HepG2 (cell line): ENCODE data around the gene C14orf132. TPM values are rescaled to one million over a fixed set of nuclear protein-coding genes. Genes with fewer than 3 reads are reported as not detected.

Experiments
- ATAC-seq: fragments of 200-7000 bp; cut with Tn5 transposase; 3 replicates; pipeline ENCODE4 v1.9.1; 2020; ENCODE audit warnings: mild to moderate bottlenecking, moderate library complexity
- BruUV-seq: library from RNA; stranded (reverse); fragments of 400-500 nt; replicated peaks from 2 replicates; lab custom pipeline; 2021; lab: Mats Ljungman, UMichigan
- CTCF ChIA-PET: fragments of 300-600 bp; formaldehyde crosslinking; extraction: SDS; loops from one replicate; lab custom pipeline; 2021; ENCODE audit warnings: low total read pairs, inconsistent platforms, low intra/inter-chr PET ratio; lab: Yijun Ruan, JAX
- POLR2A ChIA-PET: fragments of 350-600 bp; sonication (Branson Sonifier 250); formaldehyde crosslinking; loops from one replicate; lab custom pipeline; 2020; ENCODE audit warnings: antibody characterized with exemption, inconsistent platforms; lab: Yijun Ruan, JAX
- DNase-seq: peaks from one replicate; pipeline ENCODE4 v3.0.0-alpha.2; 2015; ENCODE audit warnings: low spot score
- FAIRE-seq: peaks from 3 replicates; lab custom pipeline; 2011; peaks lifted over from hg19 to GRCh38; lab: Jason Lieb, UNC
- H2AFZ ChIP-seq: one replicate; pipeline ENCODE4 v1.6.1; 2011; ENCODE audit warnings: low read length, inconsistent platforms
- H3K27ac ChIP-seq: fragments of 300-600 bp; 3 replicates; pipeline ENCODE4 v1.8.0; 2011; ENCODE audit warnings: mixed run types, mild to moderate bottlenecking, mixed read lengths, low read length, inconsistent platforms; ENCODE audit not compliant: insufficient read depth; ENCODE audit errors: extremely low read length
- H3K27me3 ChIP-seq, 2 experiments: fragments of 200-600 bp in 1 of 2; 2 replicates in 1 of 2; 3 replicates in 1 of 2; pipeline versions ENCODE4 v1.6.0 to v1.8.0; 2011; ENCODE audit warnings: low read length in 2 of 2, mild to moderate bottlenecking in 2 of 2, moderate library complexity in 2 of 2, inconsistent platforms in 1 of 2; ENCODE audit not compliant: insufficient read depth in 2 of 2, control insufficient read depth in 1 of 2
- H3K36me3 ChIP-seq, 2 experiments: fragments of 200-600 bp in 1 of 2; replicated peaks in 1 of 2; 2 replicates in 1 of 2; 3 replicates in 1 of 2; pipeline versions ENCODE4 v1.5.1 to v1.8.0; 2011; ENCODE audit warnings: low read length in 2 of 2, inconsistent platforms in 1 of 2; ENCODE audit not compliant: insufficient read depth in 2 of 2, control insufficient read depth in 1 of 2
- H3K4me1 ChIP-seq: 2 replicates; pipeline ENCODE4 v1.5.1; 2012; ENCODE audit warnings: low read length, inconsistent platforms; ENCODE audit not compliant: insufficient read depth
- H3K4me2 ChIP-seq: 2 replicates; pipeline ENCODE4 v1.6.0; 2011; ENCODE audit warnings: low read depth, low read length, inconsistent platforms
- H3K4me3 ChIP-seq, 3 experiments: fragments of 200-600 bp in 1 of 3; sonication (generic), shearing (Covaris generic) in 1 of 3; replicated peaks in 1 of 3; 2 replicates each; pipeline ENCODE4 v1.5.1; 2011 to 2016; ENCODE audit warnings: low read length in 3 of 3, inconsistent platforms in 2 of 3, low read depth in 2 of 3, mild to moderate bottlenecking in 2 of 3, control low read depth in 1 of 3, mixed read lengths in 1 of 3; ENCODE audit not compliant: insufficient read depth in 1 of 3
- H3K79me2 ChIP-seq: one replicate; pipeline ENCODE4 v1.6.1; 2011; ENCODE audit warnings: low read length, inconsistent platforms; ENCODE audit not compliant: insufficient read depth
- H3K9ac ChIP-seq: 2 replicates; pipeline ENCODE4 v1.6.0; 2011; ENCODE audit warnings: mild to moderate bottlenecking, low read depth, low read length, inconsistent platforms; ENCODE audit not compliant: insufficient read depth
- H3K9me3 ChIP-seq: 2 replicates; pipeline ENCODE4 v1.5.1; 2012; ENCODE audit warnings: mild to moderate bottlenecking, low read length
- H4K20me1 ChIP-seq: 2 replicates; pipeline ENCODE4 v1.6.0; 2011; ENCODE audit warnings: inconsistent platforms, mild to moderate bottlenecking, low read length, moderate library complexity; ENCODE audit not compliant: insufficient read depth
- ARID2 ChIP-seq: sonication (generic); formaldehyde crosslinking; IDR thresholded peaks from 2 replicates; pipeline ENCODE4 v1.8.1; 2022; ENCODE audit warnings: mild to moderate bottlenecking, missing genetic modification reagents, borderline replicate concordance
- ATF2 ChIP-seq: sonication (generic); formaldehyde crosslinking; IDR thresholded peaks from 2 replicates; pipeline ENCODE4 v1.4.0; 2020; ENCODE audit warnings: missing genetic modification reagents
- FOXA1 ChIP-seq, 2 experiments: fragments of 450-650 bp in 1 of 2; sonication (generic) in 1 of 2; formaldehyde crosslinking in 1 of 2; IDR thresholded peaks; 2 replicates each; pipeline versions ENCODE4 v1.4.0 to v1.6.1; 2016 to 2020; ENCODE audit warnings: missing genetic modification reagents in 1 of 2
- LBX2 ChIP-seq: sonication (generic); formaldehyde crosslinking; IDR thresholded peaks from 2 replicates; pipeline ENCODE4 v1.5.0; 2020; ENCODE audit warnings: missing genetic modification reagents, mild to moderate bottlenecking, borderline replicate concordance
- NFYB ChIP-seq: sonication (generic); formaldehyde crosslinking; IDR thresholded peaks from 2 replicates; pipeline ENCODE4 v1.4.0; 2020; ENCODE audit warnings: missing genetic modification reagents
- PRDM15 ChIP-seq: sonication (generic); formaldehyde crosslinking; IDR thresholded peaks from 2 replicates; pipeline ENCODE4 v1.4.0; 2020; ENCODE audit warnings: missing genetic modification reagents
- RORA ChIP-seq: sonication (generic); formaldehyde crosslinking; IDR thresholded peaks from 2 replicates; pipeline ENCODE4 v1.5.0; 2020; ENCODE audit warnings: mild to moderate bottlenecking, missing genetic modification reagents, moderate library complexity
- SSRP1 ChIP-seq: IDR thresholded peaks from 2 replicates; pipeline ENCODE4 v1.6.1; 2016; ENCODE audit warnings: control low read depth
- THAP7 ChIP-seq: sonication (generic); formaldehyde crosslinking; IDR thresholded peaks from 2 replicates; pipeline ENCODE4 v1.8.1; 2023; ENCODE audit warnings: mild to moderate bottlenecking, missing genetic modification reagents
- ZNF17 ChIP-seq: sonication (generic); formaldehyde crosslinking; IDR thresholded peaks from 2 replicates; pipeline ENCODE4 v1.5.0; 2020; ENCODE audit warnings: mild to moderate bottlenecking, missing genetic modification reagents
- ZNF382 ChIP-seq: sonication (generic); formaldehyde crosslinking; IDR thresholded peaks from 2 replicates; pipeline ENCODE4 v1.5.0; 2020; ENCODE audit warnings: missing genetic modification reagents, mild to moderate bottlenecking, borderline replicate concordance
- WGBS: methylation state at CpG from one replicate; pipeline ENCODE4 v1.1.6; 2017; ENCODE audit warnings: low lambda C conversion rate; 5-methylcytosine and 5-hydroxymethylcytosine counted together
- in situ Hi-C: cut with HindIII; loops from 2 replicates; pipeline ENCODE4 v1.10.0; 2017; ENCODE audit warnings: low pct_unique_long_range_greater_than_20kb; ENCODE audit not compliant: extremely low pct_ligation_motif_present
- intact Hi-C: fragments of 100-400 bp; cut with micrococcal nuclease; formaldehyde crosslinking; loops from one replicate; pipeline ENCODE4 v1.10.0; 2022; ENCODE audit not compliant: unreplicated experiment
- polyA plus RNA-seq, 8 experiments: library from polyadenylated mRNA; depleted of rRNA in 3 of 8; stranded (reverse) in 7 of 8; unstranded in 1 of 8; fragments of >200 nt; fragmentation: Illumina TruSeq in 4 of 8; extraction: Trizol in 4 of 8; gene quantifications; 2 replicates each; pipeline versions ENCODE4 v1.2.1 to v1.2.3, GENCODE V29; 2011 to 2016; ENCODE audit warnings: low read depth in 4 of 8, missing spikeins in 1 of 8, mixed read lengths in 1 of 8; ENCODE audit not compliant: insufficient read depth in 1 of 8
- total RNA-seq, 5 experiments: library from RNA; depleted of rRNA; stranded (reverse); fragments of >200 nt; fragmentation: Illumina TruSeq; extraction: Trizol; gene quantifications; 2 replicates each; pipeline ENCODE4 v1.2.3, GENCODE V29; 2016; ENCODE audit warnings: low read depth in 1 of 5

Gene C14orf132
- total and polyA plus RNA-seq, 2 of the 13 experiments (the other 11 are each of a cell fraction or from before 2014, with no cell fraction given) = 0.13 to 0.15 TPM

- 63% methylated on average over 10 of the region's 15 CpGs for WGBS
- H3K9ac ChIP-seq = no peak overlapping the region
- TF ChIP-seq SSRP1 (CRISPR knock-in tag) (no peak), LBX2 (CRISPR knock-in tag) (no peak), THAP7 (CRISPR knock-in tag) (no peak), ZNF17 (CRISPR knock-in tag) (no peak), RORA (CRISPR knock-in tag) (no peak), ARID2 (CRISPR knock-in tag) (no peak), FOXA1 (IDR thresholded peaks at IDR 0.05) (no peak), FOXA1 (CRISPR knock-in tag; IDR thresholded peaks at IDR 0.05) (no peak)
- TF ChIP-seq, all 625 proteins: peak for 0
- peaks cover 7% of the 10 kb centered on the region; the same call in 1 of the 2 replicates for H3K4me1 ChIP-seq
- CTCF ChIA-PET = no interaction called here
- H4K20me1 ChIP-seq = no peaks in the 10 kb centered on the region
- H3K36me3 ChIP-seq = no peaks in the 10 kb centered on the region
- no peak overlapping the region for H3K4me2 ChIP-seq
- DNase-seq (no peak), FAIRE-seq (no peak), ATAC-seq (no peak)
- BruUV-seq = no TSS peak
- no peaks in the 10 kb centered on the region for H3K9me3 ChIP-seq
- H3K27me3 ChIP-seq = peaks cover 0 to 1% of the 10 kb centered on the region in 2 experiments; a peak in 1 of 5 replicates
- POLR2A ChIA-PET = no interaction called here
- H3K27ac ChIP-seq = no peak overlapping the region
- H3K79me2 ChIP-seq = no peaks in the 10 kb centered on the region
- intact Hi-C loops (no loop called here), in situ Hi-C loops (no loop called here)
- no peak overlapping the region for H2AFZ ChIP-seq
- no peak overlapping the region for H3K4me3 ChIP-seq
Observed at GRCh38 chr14:96105926-96106441, 66.8 kb downstream of the C14orf132 start.

GRCh38 chr14:96106891-96107290 lies 67.7 kb downstream of the C14orf132 start:
- H3K9ac ChIP-seq = no peak overlapping the region
- H3K4me1 ChIP-seq = peaks cover 7% of the 10 kb centered on the region; the same call in 1 of the 2 replicates
- no peak overlapping the region for H3K4me2 ChIP-seq
- in situ Hi-C loops (no loop called here), intact Hi-C loops (no loop called here)
- no peaks in the 10 kb centered on the region for H3K36me3 ChIP-seq
- ATAC-seq (no peak), FAIRE-seq (no peak), DNase-seq (no peak)
- no peaks in the 10 kb centered on the region for H3K79me2 ChIP-seq
- H3K9me3 ChIP-seq = no peaks in the 10 kb centered on the region
- H3K4me3 ChIP-seq = no peak overlapping the region
- 17% methylated on average over 6 of the region's 6 CpGs for WGBS
- no peak overlapping the region for H2AFZ ChIP-seq
- H4K20me1 ChIP-seq = no peaks in the 10 kb centered on the region
- peaks cover 0 to 1% of the 10 kb centered on the region in 2 experiments; a peak in 1 of 5 replicates for H3K27me3 ChIP-seq
- ChIA-PET CTCF (no interaction called here), POLR2A (no interaction called here)
- no TSS peak for BruUV-seq
- no peak overlapping the region for H3K27ac ChIP-seq
- TF ChIP-seq NFYB (CRISPR knock-in tag) (no peak), PRDM15 (CRISPR knock-in tag) (no peak), ATF2 (no peak), ZNF382 (no peak)
